ENCODE results near the gene FNDC3A.

GRCh38 chr13:49053906-49054305 lies 78.2 kb downstream of the FNDC3A start:
- TF ChIP-seq CTCF (IDR thresholded peaks at IDR 0.05; ENCODE audit: low read length) (no peak), EZH2phosphoT487 (IDR thresholded peaks at IDR 0.05; ENCODE audit: low read length) (no peak), EZH2 (optimal IDR thresholded peaks at IDR 0.05; ENCODE audit: low read depth, low read length) (no peak)

All from MM.1S (cell line).